ENCODE results near the gene YAP1.

GRCh38 chr11:102187416-102188151 lies 77.3 kb downstream of the YAP1 start:
- TF ChIP-seq, protein P1, sequence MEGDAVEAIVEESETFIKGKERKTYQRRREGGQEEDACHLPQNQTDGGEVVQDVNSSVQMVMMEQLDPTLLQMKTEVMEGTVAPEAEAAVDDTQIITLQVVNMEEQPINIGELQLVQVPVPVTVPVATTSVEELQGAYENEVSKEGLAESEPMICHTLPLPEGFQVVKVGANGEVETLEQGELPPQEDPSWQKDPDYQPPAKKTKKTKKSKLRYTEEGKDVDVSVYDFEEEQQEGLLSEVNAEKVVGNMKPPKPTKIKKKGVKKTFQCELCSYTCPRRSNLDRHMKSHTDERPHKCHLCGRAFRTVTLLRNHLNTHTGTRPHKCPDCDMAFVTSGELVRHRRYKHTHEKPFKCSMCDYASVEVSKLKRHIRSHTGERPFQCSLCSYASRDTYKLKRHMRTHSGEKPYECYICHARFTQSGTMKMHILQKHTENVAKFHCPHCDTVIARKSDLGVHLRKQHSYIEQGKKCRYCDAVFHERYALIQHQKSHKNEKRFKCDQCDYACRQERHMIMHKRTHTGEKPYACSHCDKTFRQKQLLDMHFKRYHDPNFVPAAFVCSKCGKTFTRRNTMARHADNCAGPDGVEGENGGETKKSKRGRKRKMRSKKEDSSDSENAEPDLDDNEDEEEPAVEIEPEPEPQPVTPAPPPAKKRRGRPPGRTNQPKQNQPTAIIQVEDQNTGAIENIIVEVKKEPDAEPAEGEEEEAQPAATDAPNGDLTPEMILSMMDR (IDR thresholded peaks at IDR 0.05) = no peak
- no peak for TF ChIP-seq POLR2A (IDR thresholded peaks at IDR 0.05)

Data from esophagus squamous epithelium (tissue), 4 donors.